GM23248 (cell line): ENCODE results near the gene HOXC6. TPM values are rescaled to one million over a fixed set of nuclear protein-coding genes. Genes with fewer than 3 reads are reported as not detected.

Source experiments
- DNase-seq: peaks from one replicate; pipeline ENCODE4 v3.0.0-alpha.2; 2015
- H2AFZ ChIP-seq: fragments of 200-600 bp; sonication (generic); 2 replicates; pipeline ENCODE4 v1.6.1; 2016; ENCODE audit warnings: antibody characterized with exemption
- H3F3A ChIP-seq: fragments of 200-600 bp; sonication (generic); 2 replicates; pipeline ENCODE4 v1.6.1; 2016; ENCODE audit warnings: mild to moderate bottlenecking, antibody characterized with exemption, mixed run types; ENCODE audit not compliant: insufficient read depth
- H3K27ac ChIP-seq: fragments of 200-600 bp; sonication (generic); 2 replicates; pipeline ENCODE4 v1.5.1; 2016; ENCODE audit warnings: mild to moderate bottlenecking
- H3K27me3 ChIP-seq: fragments of 200-600 bp; sonication (generic); replicated peaks from 2 replicates; pipeline ENCODE4 v1.6.1; 2016; ENCODE audit warnings: mild to moderate bottlenecking; ENCODE audit not compliant: insufficient read depth
- H3K36me3 ChIP-seq: fragments of 200-600 bp; sonication (generic); 2 replicates; pipeline ENCODE4 v1.6.1; 2016; ENCODE audit warnings: low read depth, mild to moderate bottlenecking
- H3K4me1 ChIP-seq: fragments of 200-600 bp; sonication (generic); 2 replicates; pipeline ENCODE4 v1.6.1; 2016; ENCODE audit warnings: mild to moderate bottlenecking; ENCODE audit not compliant: insufficient read depth
- H3K4me2 ChIP-seq: fragments of 200-600 bp; sonication (generic); one replicate; pipeline ENCODE4 v1.6.1; 2016; ENCODE audit warnings: mild to moderate bottlenecking; ENCODE audit not compliant: unreplicated experiment
- H3K4me3 ChIP-seq: fragments of 200-600 bp; sonication (generic); 2 replicates; pipeline ENCODE4 v1.5.1; 2016; ENCODE audit warnings: mild to moderate bottlenecking
- H3K79me2 ChIP-seq: fragments of 200-600 bp; sonication (generic); 2 replicates; pipeline ENCODE4 v1.6.1; 2016; ENCODE audit warnings: mild to moderate bottlenecking; ENCODE audit not compliant: insufficient read depth
- H3K9ac ChIP-seq: fragments of 200-600 bp; sonication (generic); 2 replicates; pipeline ENCODE4 v1.6.1; 2016; ENCODE audit warnings: mild to moderate bottlenecking
- H3K9me2 ChIP-seq: fragments of 200-600 bp; sonication (generic); 2 replicates; pipeline ENCODE4 v1.6.1; 2016; ENCODE audit warnings: mixed run types, mild to moderate bottlenecking, moderate library complexity; ENCODE audit not compliant: insufficient read depth
- H3K9me3 ChIP-seq: fragments of 200-600 bp; sonication (generic); one replicate; pipeline ENCODE4 v1.6.1; 2017; ENCODE audit warnings: low read depth
- H4K20me1 ChIP-seq: fragments of 200-600 bp; sonication (generic); 2 replicates; pipeline ENCODE4 v1.6.0; 2016; ENCODE audit not compliant: insufficient read depth
- EZH2 ChIP-seq: fragments of 200-600 bp; sonication (generic); IDR thresholded peaks from 2 replicates; pipeline ENCODE4 v1.6.1; 2018; ENCODE audit warnings: antibody characterized with exemption, mild to moderate bottlenecking; ENCODE audit not compliant: insufficient read depth, poor library complexity, severe bottlenecking
- EZH2phosphoT487 ChIP-seq: fragments of 200-600 bp; sonication (generic); IDR thresholded peaks from 2 replicates; pipeline ENCODE4 v1.6.1; 2018; ENCODE audit warnings: antibody characterized with exemption, moderate library complexity, mild to moderate bottlenecking, low read depth; ENCODE audit not compliant: insufficient read depth
- WGBS, 2 experiments: methylation state at CpG; one replicate each; pipeline ENCODE4 v1.1.6; 2015 to 2017; ENCODE audit warnings: low lambda C conversion rate in 2 of 2, low coverage in 1 of 2; ENCODE audit errors: missing lambda C conversion rate in 2 of 2; 5-methylcytosine and 5-hydroxymethylcytosine counted together
- in situ Hi-C: fragments of 300-500 bp; cut with MboI; formaldehyde crosslinking; loops from 2 replicates; pipeline ENCODE4 v1.15.0; 2020
- polyA plus RNA-seq: library from polyadenylated mRNA; unstranded; fragments of >200 nt; fragmentation: Nextera tagmentation; extraction: Ambion mirVana; gene quantifications from 2 replicates; pipeline ENCODE4 v1.2.1, GENCODE V29; 2016
- total RNA-seq: library from RNA; depleted of rRNA; stranded (reverse); fragments of >200 nt; shearing (Covaris generic); gene quantifications from 2 replicates; pipeline ENCODE4 v1.2.3, GENCODE V29; 2014

HOXC6 gene
- total and polyA plus RNA-seq, 2 experiments from 2014 or later: 3.6 to 20.5 TPM

DNA sequence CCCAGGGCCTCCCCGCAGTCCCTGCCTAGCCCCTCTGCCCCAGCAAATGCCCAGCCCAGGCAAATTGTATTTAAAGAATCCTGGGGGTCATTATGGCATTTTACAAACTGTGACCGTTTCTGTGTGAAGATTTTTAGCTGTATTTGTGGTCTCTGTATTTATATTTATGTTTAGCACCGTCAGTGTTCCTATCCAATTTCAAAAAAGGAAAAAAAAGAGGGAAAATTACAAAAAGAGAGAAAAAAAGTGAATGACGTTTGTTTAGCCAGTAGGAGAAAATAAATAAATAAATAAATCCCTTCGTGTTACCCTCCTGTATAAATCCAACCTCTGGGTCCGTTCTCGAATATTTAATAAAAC lies 2.2 kb downstream of the HOXC6 start:
- no peaks in the 10 kb centered on the region for H3K9me3 ChIP-seq
- peaks cover 34% of the 10 kb centered on the region for H3F3A ChIP-seq
- peak overlapping the region; percentile 94 for H3K4me2 ChIP-seq
- H3K9ac ChIP-seq: peak overlapping the region; percentile 97
- peak overlapping the region; percentile 77 for H3K4me3 ChIP-seq
- TF ChIP-seq EZH2 (no peak), EZH2phosphoT487 (no peak)
- H4K20me1 ChIP-seq: no peaks in the 10 kb centered on the region
- H3K79me2 ChIP-seq: peaks cover 93% of the 10 kb centered on the region
- WGBS, 2 experiments: 10 to 16% methylated on average over 7 of the region's 7 CpGs
- H3K36me3 ChIP-seq: no peaks in the 10 kb centered on the region
- H3K9me2 ChIP-seq: no peaks in the 10 kb centered on the region
- H3K27ac ChIP-seq: peak overlapping the region; percentile 99
- H2AFZ ChIP-seq: peak overlapping the region; percentile 81
- no peak for DNase-seq
- in situ Hi-C loops: no loop called here
- peaks cover 46% of the 10 kb centered on the region for H3K4me1 ChIP-seq
- H3K27me3 ChIP-seq: no peaks in the 10 kb centered on the region

DNA sequence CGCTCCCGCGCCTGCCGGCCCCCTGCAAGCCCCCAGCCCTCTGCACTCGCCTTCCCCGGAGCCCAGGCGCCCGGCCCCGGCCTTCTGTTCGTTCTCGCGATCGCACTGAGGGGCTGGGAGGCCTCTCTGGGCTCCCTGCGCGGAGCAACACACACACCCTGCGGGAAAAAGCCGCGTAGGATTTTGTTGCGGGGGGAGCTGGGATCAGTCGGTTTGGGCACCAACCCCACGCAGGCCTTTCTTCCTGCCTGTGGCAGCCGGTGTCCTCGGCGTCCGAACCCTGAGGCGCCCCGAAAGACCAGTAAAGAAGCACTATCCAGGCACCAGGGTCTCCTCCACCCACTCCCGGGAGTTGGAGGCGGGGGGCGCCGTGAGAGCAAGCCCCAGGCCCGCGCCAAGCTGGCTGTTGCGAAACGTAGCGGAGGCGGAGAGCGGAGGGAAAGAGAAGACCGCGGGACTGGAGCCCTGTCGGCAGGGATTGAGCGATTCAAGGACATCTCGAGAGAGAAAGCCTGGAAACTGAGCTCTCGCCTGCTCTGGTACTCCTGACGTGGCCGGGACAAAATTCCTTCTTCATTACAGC lies 2.7 kb downstream of the HOXC6 start:
- peak overlapping the region; percentile 97 for H3K9ac ChIP-seq
- H3F3A ChIP-seq: peaks cover 32% of the 10 kb centered on the region
- H3K4me2 ChIP-seq: peak overlapping the region; percentile 94
- H3K4me3 ChIP-seq: peak overlapping the region; percentile 77
- DNase-seq: peak; percentile 95
- no peaks in the 10 kb centered on the region for H3K27me3 ChIP-seq
- H2AFZ ChIP-seq: peak overlapping the region; percentile 81
- no peaks in the 10 kb centered on the region for H3K9me2 ChIP-seq
- H3K79me2 ChIP-seq: peaks cover 93% of the 10 kb centered on the region
- in situ Hi-C loops: no loop called here
- WGBS, 2 experiments: 7% methylated on average over 44 to 46 of the region's 46 CpGs
- no peaks in the 10 kb centered on the region for H4K20me1 ChIP-seq
- H3K9me3 ChIP-seq: no peaks in the 10 kb centered on the region
- H3K4me1 ChIP-seq: peaks cover 41% of the 10 kb centered on the region
- no peaks in the 10 kb centered on the region for H3K36me3 ChIP-seq
- TF ChIP-seq EZH2 (no peak), EZH2phosphoT487 (no peak)
- peak overlapping the region; percentile 99 for H3K27ac ChIP-seq

DNA sequence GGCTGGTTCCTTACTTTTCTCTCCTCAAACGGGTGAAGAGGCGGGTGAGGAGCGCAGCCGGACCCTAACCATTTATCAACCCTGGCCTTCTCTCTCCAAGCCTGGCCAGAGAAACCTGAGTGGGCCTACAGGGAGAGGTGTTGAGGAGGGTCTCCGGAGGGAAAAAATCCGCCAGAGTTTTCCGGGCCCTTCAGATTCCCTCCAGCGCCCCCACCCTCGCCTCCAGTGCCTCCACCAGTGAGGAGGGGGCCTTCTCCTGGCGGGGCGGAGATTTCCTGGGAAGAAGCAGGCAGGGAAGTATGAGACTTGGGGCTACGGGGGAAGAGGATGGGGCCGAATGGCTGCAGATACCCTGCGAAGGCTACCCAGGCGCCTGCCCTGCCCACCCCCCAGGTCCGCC lies 3.2 kb downstream of the HOXC6 start:
- no peaks in the 10 kb centered on the region for H3K9me2 ChIP-seq
- H2AFZ ChIP-seq: peak overlapping the region; percentile 81
- H3K4me3 ChIP-seq: peak overlapping the region; percentile 77
- peak overlapping the region; percentile 97 for H3K9ac ChIP-seq
- TF ChIP-seq EZH2phosphoT487 (no peak), EZH2 (no peak)
- H3K4me2 ChIP-seq: peak overlapping the region; percentile 94
- H4K20me1 ChIP-seq: no peaks in the 10 kb centered on the region
- no peaks in the 10 kb centered on the region for H3K27me3 ChIP-seq
- H3K4me1 ChIP-seq: peaks cover 37% of the 10 kb centered on the region
- no peaks in the 10 kb centered on the region for H3K36me3 ChIP-seq
- peak; percentile 12 for DNase-seq
- H3K9me3 ChIP-seq: no peaks in the 10 kb centered on the region
- peaks cover 27% of the 10 kb centered on the region for H3F3A ChIP-seq
- H3K79me2 ChIP-seq: peaks cover 93% of the 10 kb centered on the region
- 21 to 25% methylated on average over 16 of the region's 16 CpGs for WGBS, 2 experiments
- peak overlapping the region; percentile 99 for H3K27ac ChIP-seq
- in situ Hi-C loops: no loop called here

DNA sequence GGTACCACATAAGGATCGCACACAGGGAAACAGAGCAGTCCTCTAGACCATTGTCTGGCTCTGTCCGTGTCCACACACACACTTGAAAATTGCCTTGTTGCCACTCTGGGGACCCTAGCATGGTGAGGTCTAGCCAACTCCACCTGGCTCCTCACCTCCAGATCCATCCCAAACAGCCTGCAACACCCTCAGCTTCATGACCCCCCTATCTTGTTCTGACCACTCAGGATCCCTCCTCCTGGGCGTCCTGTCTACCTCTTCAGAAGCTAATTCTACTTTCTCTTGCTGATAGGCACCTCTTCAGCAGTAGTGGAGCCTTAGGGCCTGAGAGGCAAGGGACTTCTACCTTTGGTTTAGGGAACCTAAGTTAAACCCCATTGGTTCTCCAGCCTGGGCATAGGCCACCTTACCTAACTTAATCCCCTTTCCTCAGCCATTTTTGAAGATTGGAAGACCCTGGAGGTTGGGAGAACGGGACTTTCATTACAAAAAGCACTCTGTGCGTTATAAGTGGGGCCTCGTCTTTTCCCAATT lies 3.9 kb downstream of the HOXC6 start:
- 42 to 45% methylated on average over 6 of the region's 6 CpGs for WGBS, 2 experiments

More for the DNA sequence above, 3.9 kb downstream of the HOXC6 start:
- peak overlapping the region; percentile 99 for H3K27ac ChIP-seq
- in situ Hi-C loops: no loop called here
- no peak for DNase-seq
- no peaks in the 10 kb centered on the region for H3K36me3 ChIP-seq
- no peak overlapping the region for H2AFZ ChIP-seq
- H3K4me1 ChIP-seq: peaks cover 34% of the 10 kb centered on the region
- H3K4me2 ChIP-seq: peak overlapping the region; percentile 94
- H3K27me3 ChIP-seq: no peaks in the 10 kb centered on the region
- TF ChIP-seq EZH2: no peak
- peak overlapping the region; percentile 97 for H3K9ac ChIP-seq
- no peaks in the 10 kb centered on the region for H4K20me1 ChIP-seq
- peak overlapping the region; percentile 77 for H3K4me3 ChIP-seq
- peaks cover 23% of the 10 kb centered on the region for H3F3A ChIP-seq
- no peaks in the 10 kb centered on the region for H3K9me2 ChIP-seq
- H3K79me2 ChIP-seq: peaks cover 89% of the 10 kb centered on the region
- H3K9me3 ChIP-seq: no peaks in the 10 kb centered on the region
